HepG2 (cell line): Measurements from ENCODE around the gene CSNK2B. TPM values are rescaled to one million over a fixed set of nuclear protein-coding genes. Genes with fewer than 3 reads are reported as not detected.

Experiments used
- FOXM1 ChIP-seq: sonication (generic); formaldehyde crosslinking; IDR thresholded peaks from 2 replicates; pipeline ENCODE4 v1.5.0; 2020; ENCODE audit warnings: missing genetic modification reagents
- KLF6 ChIP-seq: IDR thresholded peaks from 2 replicates; pipeline ENCODE4 v1.8.0; 2016; ENCODE audit warnings: missing biosample characterization, missing genetic modification reagents
- KMT2A ChIP-seq: sonication (generic); formaldehyde crosslinking; IDR thresholded peaks from 2 replicates; pipeline ENCODE4 v1.4.0; 2020; ENCODE audit warnings: missing genetic modification reagents
- MED8 ChIP-seq: sonication (generic); formaldehyde crosslinking; IDR thresholded peaks from 2 replicates; pipeline ENCODE4 v1.8.1; 2023; ENCODE audit warnings: mild to moderate bottlenecking, missing genetic modification reagents; ENCODE audit not compliant: insufficient replicate concordance
- RBAK ChIP-seq: sonication (generic); formaldehyde crosslinking; IDR thresholded peaks from 2 replicates; pipeline ENCODE4 v1.5.1; 2020; ENCODE audit warnings: mild to moderate bottlenecking, missing genetic modification reagents
- RFXANK ChIP-seq: IDR thresholded peaks from 2 replicates; pipeline ENCODE4 v1.6.1; 2016
- ZBTB4 ChIP-seq: sonication (generic); formaldehyde crosslinking; IDR thresholded peaks from 2 replicates; pipeline ENCODE4 v1.4.0; 2020; ENCODE audit warnings: missing genetic modification reagents, mild to moderate bottlenecking, borderline replicate concordance
- ZMYM3 ChIP-seq: sonication (generic); formaldehyde crosslinking; IDR thresholded peaks from 2 replicates; pipeline ENCODE4 v1.5.1; 2020; ENCODE audit warnings: mild to moderate bottlenecking, missing genetic modification reagents
- ZNF639 ChIP-seq: conservative IDR thresholded peaks from 2 replicates; pipeline ENCODE4 v1.6.1; 2018; ENCODE audit warnings: missing genetic modification reagents
- polyA plus RNA-seq, 8 experiments: library from polyadenylated mRNA; depleted of rRNA in 3 of 8; stranded (reverse) in 7 of 8; unstranded in 1 of 8; fragments of >200 nt; fragmentation: Illumina TruSeq in 4 of 8; extraction: Trizol in 4 of 8; gene quantifications; 2 replicates each; pipeline versions ENCODE4 v1.2.1 to v1.2.3, GENCODE V29; 2011 to 2016; ENCODE audit warnings: low read depth in 4 of 8, missing spikeins in 1 of 8, mixed read lengths in 1 of 8; ENCODE audit not compliant: insufficient read depth in 1 of 8
- total RNA-seq, 5 experiments: library from RNA; depleted of rRNA; stranded (reverse); fragments of >200 nt; fragmentation: Illumina TruSeq; extraction: Trizol; gene quantifications; 2 replicates each; pipeline ENCODE4 v1.2.3, GENCODE V29; 2016; ENCODE audit warnings: low read depth in 1 of 5
- TF ChIP-seq, protein P1 (sequence below): sonication (generic); formaldehyde crosslinking; IDR thresholded peaks from 2 replicates; pipeline ENCODE4 v1.4.0; 2020; ENCODE audit warnings: missing genetic modification reagents, borderline replicate concordance
- TF ChIP-seq, protein P2 (sequence below): sonication (generic); formaldehyde crosslinking; IDR thresholded peaks from 2 replicates; pipeline ENCODE4 v1.8.0; 2022; ENCODE audit warnings: missing genetic modification reagents, low read depth, mild to moderate bottlenecking, borderline replicate concordance
- TF ChIP-seq, protein P3 (sequence below): sonication (generic); formaldehyde crosslinking; IDR thresholded peaks from 2 replicates; pipeline ENCODE4 v1.4.0; 2020; ENCODE audit warnings: mild to moderate bottlenecking, missing genetic modification reagents
- TF ChIP-seq, protein P4 (sequence below): IDR thresholded peaks from 2 replicates; pipeline ENCODE4 v1.6.1; 2016; ENCODE audit warnings: missing compliant biosample characterization, missing genetic modification reagents, borderline replicate concordance
- TF ChIP-seq, protein P5 (sequence below): IDR thresholded peaks from 2 replicates; pipeline ENCODE4 v1.6.1; 2012; ENCODE audit warnings: inconsistent platforms

Gene CSNK2B
- total and polyA plus RNA-seq, 2 of the 13 experiments (the other 11 are each of a cell fraction or from before 2014, with no cell fraction given): 111 to 296 TPM

- TF ChIP-seq, protein P1, sequence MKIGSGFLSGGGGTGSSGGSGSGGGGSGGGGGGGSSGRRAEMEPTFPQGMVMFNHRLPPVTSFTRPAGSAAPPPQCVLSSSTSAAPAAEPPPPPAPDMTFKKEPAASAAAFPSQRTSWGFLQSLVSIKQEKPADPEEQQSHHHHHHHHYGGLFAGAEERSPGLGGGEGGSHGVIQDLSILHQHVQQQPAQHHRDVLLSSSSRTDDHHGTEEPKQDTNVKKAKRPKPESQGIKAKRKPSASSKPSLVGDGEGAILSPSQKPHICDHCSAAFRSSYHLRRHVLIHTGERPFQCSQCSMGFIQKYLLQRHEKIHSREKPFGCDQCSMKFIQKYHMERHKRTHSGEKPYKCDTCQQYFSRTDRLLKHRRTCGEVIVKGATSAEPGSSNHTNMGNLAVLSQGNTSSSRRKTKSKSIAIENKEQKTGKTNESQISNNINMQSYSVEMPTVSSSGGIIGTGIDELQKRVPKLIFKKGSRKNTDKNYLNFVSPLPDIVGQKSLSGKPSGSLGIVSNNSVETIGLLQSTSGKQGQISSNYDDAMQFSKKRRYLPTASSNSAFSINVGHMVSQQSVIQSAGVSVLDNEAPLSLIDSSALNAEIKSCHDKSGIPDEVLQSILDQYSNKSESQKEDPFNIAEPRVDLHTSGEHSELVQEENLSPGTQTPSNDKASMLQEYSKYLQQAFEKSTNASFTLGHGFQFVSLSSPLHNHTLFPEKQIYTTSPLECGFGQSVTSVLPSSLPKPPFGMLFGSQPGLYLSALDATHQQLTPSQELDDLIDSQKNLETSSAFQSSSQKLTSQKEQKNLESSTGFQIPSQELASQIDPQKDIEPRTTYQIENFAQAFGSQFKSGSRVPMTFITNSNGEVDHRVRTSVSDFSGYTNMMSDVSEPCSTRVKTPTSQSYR: peak; percentile 95
- TF ChIP-seq, protein P2, sequence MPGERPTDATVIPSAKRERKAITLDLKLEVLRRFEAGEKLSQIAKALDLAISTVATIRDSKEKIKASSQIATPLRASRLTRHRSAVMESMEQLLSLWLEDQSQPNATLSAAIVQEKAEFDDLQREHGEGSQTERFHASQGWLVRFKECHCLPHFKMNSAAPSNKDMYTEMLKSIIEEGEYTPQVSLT (CRISPR knock-in tag): peak; percentile 86; the same call in 1 of the 2 replicates
- peak; percentile 98 for TF ChIP-seq ZNF639 (CRISPR knock-in tag)
- TF ChIP-seq MED8 (CRISPR knock-in tag): peak; percentile 42
- TF ChIP-seq, protein P3, sequence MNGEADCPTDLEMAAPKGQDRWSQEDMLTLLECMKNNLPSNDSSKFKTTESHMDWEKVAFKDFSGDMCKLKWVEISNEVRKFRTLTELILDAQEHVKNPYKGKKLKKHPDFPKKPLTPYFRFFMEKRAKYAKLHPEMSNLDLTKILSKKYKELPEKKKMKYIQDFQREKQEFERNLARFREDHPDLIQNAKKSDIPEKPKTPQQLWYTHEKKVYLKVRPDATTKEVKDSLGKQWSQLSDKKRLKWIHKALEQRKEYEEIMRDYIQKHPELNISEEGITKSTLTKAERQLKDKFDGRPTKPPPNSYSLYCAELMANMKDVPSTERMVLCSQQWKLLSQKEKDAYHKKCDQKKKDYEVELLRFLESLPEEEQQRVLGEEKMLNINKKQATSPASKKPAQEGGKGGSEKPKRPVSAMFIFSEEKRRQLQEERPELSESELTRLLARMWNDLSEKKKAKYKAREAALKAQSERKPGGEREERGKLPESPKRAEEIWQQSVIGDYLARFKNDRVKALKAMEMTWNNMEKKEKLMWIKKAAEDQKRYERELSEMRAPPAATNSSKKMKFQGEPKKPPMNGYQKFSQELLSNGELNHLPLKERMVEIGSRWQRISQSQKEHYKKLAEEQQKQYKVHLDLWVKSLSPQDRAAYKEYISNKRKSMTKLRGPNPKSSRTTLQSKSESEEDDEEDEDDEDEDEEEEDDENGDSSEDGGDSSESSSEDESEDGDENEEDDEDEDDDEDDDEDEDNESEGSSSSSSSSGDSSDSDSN (CRISPR knock-in tag): peak; percentile 94
- peak; percentile 88 for TF ChIP-seq KMT2A (CRISPR knock-in tag)
- TF ChIP-seq, protein P4, sequence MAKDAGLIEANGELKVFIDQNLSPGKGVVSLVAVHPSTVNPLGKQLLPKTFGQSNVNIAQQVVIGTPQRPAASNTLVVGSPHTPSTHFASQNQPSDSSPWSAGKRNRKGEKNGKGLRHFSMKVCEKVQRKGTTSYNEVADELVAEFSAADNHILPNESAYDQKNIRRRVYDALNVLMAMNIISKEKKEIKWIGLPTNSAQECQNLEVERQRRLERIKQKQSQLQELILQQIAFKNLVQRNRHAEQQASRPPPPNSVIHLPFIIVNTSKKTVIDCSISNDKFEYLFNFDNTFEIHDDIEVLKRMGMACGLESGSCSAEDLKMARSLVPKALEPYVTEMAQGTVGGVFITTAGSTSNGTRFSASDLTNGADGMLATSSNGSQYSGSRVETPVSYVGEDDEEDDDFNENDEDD (CRISPR knock-in tag): 0 out of 2 replicates have a peak, but pooled peaks have one; percentile 16
- no peak for TF ChIP-seq RFXANK (CRISPR knock-in tag)
- TF ChIP-seq KLF6 (CRISPR knock-in tag): peak; percentile 45; the same call in 1 of the 2 replicates
- TF ChIP-seq ZMYM3: no peak
- TF ChIP-seq RBAK: no peak
- TF ChIP-seq, protein P5, sequence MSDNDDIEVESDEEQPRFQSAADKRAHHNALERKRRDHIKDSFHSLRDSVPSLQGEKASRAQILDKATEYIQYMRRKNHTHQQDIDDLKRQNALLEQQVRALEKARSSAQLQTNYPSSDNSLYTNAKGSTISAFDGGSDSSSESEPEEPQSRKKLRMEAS: peak; percentile 24; the same call in 1 of the 2 replicates
- TF ChIP-seq FOXM1 (CRISPR knock-in tag): peak; percentile 49; the same call in 1 of the 2 replicates
- peak; percentile 76; the same call in 1 of the 2 replicates for TF ChIP-seq ZBTB4 (CRISPR knock-in tag)
Observed at GRCh38 chr6:31620586-31621319, 45.1 kb upstream of the CSNK2B start, which contains the start of gene PRRC2A (continued).
